ENCODE results near the gene TRIP10. TPM values are rescaled to one million over a fixed set of nuclear protein-coding genes. Genes with fewer than 3 reads are reported as not detected.
"Not testable (repeated sequence)": the region's sequence is repeated elsewhere in the genome, so short reads cannot be mapped to it uniquely, and the experiment has no call there.

The TRIP10 gene
- total RNA-seq, 1 donor from 2014 or later, result 82.4 TPM

DNA sequence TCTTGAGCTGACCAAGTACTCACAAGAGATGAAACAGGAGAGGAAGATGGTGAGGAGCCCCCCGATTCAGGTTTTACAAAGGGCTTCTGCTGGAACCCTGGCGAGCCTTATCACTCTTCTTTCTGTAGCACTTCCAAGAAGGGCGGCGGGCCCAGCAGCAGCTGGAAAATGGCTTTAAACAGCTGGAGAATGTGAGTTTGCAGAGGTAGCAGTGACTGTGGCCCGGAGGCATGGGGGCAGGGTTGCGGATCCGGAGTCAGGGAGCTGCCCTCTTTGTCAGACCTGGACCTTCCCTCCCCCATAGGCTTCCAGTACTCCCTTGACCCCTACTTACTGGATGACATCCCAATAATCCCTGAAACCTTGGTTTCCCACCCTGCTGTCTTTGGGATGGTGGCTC lies 3.6 kb downstream of the TRIP10 start:
- DNase-seq, result no peak

DNA sequence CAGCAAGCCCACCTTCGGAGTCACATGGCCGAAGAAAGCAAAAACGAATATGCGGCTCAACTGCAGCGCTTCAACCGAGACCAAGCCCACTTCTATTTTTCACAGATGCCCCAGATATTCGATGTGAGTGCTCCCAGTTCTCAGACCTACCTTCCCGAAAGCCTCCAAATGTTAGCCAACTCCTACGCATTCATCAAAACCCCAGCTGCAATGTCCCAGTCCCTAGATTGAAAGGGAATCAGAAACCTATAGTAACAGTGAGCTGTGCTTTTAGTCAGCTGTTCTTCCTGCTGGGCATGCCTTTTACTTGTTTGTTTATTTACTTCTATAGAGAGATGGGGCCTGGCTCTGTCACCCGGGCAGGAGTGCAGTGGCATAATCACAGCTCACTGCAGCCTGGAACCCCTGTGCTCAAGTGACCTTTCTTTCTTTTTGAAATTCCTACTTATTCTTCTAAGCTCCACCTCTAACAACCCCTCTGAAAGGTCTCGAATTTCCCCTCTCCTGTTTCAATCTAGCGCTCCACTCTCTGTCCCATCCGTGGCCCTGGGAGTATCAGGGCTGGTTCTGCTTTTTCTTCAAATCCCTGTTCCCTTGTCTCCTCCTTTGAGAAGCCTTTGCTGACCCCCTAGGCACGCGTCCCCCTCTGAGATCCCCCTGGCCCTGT lies 4.4 kb downstream of the TRIP10 start:
- no peak for DNase-seq

DNA sequence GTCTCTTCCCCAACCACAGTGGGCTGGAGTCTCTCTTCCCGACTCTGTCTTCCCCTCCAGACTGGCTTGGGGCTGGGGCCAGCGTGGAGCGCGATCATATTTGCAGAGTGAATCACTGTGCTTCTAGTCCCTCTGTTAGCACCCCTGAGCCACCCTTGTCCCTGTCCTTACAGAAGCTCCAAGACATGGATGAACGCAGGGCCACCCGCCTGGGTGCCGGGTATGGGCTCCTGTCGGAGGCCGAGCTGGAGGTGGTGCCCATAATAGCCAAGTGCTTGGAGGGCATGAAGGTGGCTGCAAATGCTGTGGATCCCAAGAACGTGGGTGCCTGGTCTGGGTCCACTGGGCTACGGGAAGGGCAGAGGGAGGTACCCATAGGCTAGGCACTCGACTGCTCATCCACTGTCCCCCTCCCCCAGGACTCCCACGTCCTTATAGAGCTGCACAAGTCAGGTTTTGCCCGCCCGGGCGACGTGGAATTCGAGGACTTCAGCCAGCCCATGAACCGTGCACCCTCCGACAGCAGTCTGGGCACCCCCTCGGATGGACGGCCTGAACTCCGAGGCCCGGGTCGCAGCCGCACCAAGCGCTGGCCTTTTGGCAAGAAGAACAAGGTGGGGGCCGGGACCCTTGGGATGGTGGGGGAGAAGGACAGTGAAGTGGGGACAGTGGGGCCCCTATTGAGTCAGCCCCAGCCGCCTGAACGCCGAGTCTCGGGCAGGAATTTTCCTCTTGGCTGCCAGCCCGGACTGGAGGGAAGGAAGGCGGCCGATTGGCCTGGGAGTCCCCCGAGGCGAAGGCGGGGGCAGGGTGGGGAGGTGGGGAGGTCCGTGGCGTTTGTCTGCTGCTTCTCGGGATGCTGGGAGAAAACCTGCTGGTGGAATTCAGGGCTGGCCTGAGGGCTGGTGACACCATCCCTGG lies 5.2 kb downstream of the TRIP10 start:
- DNase-seq, result peak; percentile 93

DNA sequence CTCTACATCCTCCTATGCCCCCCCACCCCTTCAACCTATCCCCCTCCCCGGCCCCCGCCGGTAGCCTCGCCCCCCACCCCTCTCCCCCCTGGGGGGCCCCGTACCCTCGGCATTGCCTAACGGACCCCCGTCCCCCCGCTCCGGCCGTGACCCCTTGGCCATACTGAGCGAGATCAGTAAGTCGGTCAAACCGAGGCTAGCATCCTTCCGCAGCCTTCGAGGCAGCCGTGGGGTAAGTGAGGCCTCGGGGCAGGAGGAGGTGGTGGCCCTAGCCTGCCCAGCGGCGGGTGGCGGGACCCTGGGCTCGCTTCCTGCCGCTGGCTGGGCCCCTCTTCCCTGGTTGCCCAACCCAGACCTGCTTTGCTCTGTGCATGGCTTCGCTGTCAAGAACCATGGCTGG lies 6.5 kb downstream of the TRIP10 start:
- no peak for DNase-seq

DNA sequence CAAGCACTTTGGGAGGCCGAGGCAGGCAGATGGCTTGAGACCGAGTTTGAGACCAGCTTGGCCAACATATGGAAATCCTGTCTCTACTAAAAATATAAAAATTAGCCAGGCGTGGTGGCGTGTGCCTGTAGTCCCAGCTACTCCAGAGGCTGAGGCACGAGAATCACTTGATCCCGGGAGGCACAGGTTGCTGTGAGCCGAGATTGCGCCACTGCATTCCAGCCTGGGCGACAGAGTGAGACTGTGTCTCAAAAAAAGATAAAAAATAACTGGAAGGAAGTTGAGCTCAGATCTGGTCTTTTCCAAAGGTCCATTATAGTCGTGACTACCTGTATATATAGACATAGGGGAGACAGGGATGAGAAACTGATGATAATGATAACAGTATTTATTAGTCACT lies 9.1 kb downstream of the TRIP10 start:
- DNase-seq, result not testable (repeated sequence)

DNA sequence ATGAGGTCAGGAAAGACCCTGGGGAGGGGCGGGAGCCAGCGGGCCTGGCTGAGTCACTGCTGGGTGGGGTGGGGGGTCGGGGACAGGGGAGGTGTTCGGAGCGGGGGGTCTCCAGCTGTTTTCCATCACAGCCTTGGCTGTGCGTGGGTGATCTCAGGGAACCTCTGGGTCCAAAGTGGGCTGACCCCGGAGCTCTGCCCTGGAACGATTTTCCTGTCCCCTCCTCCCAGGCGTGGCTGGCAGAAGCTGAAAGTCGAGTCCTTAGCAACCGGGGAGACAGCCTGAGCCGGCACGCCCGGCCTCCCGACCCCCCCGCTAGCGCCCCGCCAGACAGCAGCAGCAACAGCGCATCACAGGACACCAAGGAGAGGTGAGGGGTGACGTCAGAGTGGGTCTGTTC lies 10.6 kb downstream of the TRIP10 start:
- no peak for DNase-seq

DNA sequence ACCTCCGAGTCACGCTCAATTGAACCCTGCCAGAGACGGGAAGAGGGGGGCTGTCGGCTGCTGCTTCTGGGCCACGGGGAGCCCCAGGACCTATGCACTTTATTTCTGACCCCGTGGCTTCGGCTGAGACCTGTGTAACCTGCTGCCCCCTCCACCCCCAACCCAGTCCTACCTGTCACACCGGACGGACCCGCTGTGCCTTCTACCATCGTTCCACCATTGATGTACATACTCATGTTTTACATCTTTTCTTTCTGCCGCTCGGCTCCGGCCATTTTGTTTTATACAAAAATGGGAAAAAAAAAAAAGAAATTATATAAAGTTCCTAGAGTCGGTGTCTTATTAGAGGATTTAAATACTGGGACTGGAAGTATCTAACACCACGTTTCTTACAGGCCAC lies 11.7 kb downstream of the TRIP10 start:
- no peak for DNase-seq

DNA sequence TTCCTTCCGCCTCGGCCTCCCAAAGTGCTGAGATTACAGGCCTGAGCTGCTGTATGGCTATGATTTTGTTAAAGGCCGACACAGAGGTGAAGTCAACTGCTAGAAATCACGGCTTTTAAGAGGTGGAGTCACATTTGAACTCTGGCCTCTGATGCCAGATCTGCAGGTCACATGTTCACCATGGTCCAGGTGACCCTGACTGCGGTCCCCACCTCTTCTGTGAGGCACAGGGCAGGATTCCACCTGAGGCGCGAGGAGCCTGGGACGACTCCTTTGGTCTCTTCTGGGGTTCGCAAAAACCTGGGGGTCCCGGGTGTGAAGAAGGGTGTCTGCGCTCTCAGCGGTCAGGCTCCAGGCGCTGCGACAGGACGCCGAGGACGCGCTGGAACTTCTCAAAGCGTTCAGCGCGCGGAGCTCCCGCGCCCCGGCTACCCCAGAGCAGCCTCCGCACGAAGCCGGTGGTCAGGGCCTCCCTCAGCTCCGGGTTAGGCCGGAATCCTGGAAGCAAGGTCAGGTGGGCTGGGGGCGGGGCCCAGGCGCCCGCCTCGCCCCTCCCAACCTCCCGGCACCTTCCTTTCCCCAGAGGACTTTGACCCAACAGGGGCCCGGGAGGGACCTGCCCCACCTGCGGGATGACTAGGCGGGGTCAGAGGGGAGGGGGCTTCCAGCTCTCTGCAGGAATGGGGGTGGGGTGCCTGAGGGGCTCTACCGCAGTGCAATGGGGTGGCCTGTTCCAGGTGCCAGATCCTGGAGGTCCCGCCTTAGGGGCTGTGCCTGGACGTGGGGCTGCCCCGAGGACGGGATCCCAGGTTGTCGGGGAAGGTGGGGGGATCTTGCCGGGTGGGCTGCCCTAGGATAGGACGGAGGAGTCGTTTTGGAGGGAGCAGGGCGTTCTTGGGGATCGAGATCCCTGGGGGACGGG lies 13.0 kb downstream of the TRIP10 start:
- DNase-seq, result no peak

DNA sequence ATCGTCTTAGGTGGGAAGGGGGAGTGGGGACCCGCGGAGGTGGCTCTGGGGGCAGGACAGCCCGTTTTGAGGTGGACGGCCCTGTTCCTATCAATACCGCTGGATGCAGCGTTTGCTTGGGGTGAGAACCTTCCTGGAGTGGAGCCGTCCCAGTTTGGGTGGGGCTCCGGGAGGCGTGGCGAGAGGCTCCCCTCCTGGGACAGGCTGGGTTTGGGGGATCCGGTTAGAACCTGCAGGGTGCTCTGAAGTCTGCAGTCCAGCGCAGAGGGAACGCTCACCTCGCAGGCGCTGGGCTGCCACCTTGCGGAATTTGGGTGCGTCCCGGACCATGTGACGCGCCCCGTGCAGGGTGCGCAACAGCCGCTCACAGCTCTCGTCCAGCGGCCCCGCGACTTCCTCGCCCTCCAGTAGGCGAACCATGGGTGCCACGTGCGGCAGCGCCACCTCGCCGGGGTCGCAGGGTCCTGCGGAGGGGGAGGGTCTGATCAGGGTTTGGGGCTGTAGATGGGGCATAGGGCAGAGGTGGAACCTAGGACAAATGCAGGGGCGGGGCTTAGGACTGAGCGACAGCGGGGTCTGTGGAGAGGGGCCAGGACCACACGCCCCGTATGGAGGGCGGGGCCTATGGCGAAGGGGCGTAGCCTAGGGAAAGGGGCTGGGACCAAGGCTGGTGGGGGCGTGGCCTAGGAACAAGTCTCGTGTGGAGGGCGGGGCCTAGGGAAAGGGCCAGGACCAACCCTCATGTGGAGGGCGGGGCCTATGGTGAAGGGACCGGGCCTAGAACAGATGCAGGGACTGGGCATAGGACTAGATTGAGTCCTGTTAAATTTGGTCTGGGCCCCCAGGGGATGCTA lies 13.9 kb downstream of the TRIP10 start:
- DNase-seq, result peak; percentile 74

DNA sequence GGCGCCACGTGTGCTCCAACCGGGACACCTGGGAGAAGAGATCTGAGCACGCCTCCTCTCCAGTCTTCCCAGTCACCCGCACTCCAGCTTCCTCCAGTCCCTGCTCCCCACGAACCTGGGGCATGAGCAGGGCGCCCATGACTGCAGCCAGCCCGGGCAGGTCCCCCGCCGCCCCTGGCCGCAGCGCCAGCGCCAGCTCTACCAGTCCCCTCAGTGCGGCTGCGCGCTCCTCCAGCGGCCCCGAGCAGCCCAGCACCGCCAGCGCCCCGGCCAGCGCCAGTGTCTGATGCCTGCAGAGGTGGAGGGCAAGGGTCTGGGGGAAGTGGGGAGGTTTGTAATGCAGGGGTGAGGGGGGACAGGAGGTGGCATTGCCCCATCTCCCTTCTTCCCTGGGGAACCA lies 14.7 kb downstream of the TRIP10 start:
- no peak for DNase-seq

DNA sequence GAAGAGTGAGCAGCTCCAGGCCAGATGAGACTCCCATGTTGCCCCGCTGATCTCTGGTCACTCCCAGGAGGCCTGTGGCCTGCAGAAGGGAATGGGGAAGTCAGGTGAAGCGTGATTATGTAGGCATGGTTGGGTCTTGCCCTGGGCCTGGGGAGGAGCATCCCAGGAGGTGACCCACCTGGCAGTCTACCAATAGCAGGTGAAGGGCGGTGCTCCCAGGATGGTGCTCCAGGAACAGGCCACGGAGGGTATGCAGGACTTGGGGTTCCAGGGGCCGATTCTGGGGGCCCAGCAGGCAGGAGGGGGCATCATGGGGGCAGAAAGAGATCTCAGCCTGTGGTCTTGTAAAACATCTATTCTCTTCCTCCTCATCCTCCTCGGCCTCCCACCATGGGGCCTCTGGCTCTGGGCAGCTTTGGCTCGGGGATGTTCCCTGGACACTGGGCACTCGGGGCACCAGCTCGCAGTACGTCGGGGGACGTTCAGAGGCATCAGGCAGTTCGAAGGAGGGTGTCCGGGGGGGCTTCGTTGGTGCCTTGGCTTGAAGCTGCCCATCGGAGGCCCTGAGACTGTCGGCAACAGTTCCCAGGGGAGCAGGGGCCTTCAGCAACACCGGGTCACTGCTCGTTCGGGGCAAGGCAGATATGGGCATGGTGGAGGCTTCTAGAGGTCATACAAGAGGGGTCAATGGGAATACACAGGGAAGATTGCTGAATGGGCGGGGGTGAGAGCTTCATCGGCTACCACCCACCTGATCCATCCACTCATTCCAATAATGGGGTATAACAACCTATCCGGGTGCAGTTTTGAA lies 15.4 kb downstream of the TRIP10 start:
- DNase-seq, result no peak

DNA sequence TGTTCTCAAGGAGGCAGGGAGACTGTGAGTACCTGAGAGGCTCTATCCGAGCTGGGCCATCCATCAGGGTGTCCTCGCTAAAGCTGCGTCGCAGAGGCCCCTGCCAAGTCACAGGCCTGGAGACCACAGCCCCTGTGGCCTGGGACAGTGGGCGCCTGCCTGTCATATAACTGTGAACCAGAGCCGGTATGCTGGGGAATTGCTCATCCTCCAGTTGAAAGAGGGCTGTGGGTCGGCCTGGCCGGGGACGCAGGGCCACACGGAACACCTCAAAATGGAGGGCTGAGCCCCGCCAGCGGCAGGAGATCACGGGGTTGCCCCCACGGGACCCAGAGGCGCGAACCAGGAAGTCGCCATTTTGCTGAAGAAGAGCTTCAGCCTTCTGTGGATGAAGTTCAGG lies 21.1 kb downstream of the TRIP10 start:
- DNase-seq, result no peak

DNA sequence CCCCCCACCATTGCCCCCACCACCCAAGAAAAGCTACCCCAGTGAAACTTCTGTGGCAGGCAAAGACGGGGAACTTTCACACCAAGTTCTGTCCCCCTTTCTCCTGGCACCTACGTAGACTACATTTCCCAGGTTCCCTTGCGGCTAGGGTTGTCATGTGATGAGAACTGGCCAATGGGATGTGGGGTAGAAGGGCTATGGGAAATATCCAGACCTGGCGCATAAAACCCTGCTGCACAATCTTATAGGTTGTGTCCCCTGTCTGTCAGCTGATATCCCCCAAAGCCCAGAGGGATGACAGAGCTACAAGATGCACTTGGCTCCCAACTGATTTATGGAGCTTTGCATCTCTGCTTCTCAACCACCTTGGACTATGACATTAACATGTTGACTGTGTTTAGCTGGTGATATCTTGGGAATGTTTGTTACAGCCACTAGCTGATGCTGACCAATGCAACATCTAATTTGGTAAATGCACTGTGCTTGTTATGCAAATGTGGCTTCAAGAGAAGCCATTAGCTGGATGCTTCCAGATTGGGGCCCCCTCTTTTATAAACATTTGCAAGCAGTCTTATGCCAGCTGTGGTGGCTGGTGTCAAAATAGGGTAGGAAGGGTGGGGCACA lies 21.7 kb downstream of the TRIP10 start:
- no peak for DNase-seq

DNA sequence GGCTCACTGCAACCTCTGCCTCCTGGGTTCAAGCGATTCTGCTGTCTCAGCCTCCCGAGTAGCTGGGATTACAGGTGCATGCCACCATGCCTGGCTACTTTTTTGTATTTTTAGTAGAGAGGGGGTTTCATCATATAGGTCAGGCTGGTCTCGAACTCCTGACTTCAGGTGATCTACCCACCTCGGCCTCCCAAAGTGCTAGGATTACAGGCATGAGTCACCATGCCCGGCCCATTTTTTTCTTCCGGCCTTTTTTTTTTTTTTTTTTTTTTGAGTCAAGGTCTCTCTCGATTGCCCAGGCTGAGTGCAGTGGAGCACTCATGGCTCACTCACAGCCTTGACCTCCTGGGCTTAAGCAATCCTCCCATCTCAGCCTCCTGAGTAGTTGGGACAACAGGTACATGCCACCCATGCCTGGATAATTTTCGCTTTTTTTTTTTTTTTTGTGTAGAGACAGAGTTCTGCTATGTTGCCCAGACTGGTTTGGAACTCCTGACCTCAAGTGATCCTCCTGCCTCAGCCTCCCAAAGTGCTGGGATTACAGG lies 22.8 kb downstream of the TRIP10 start:
- DNase-seq, result not testable (repeated sequence)

DNA sequence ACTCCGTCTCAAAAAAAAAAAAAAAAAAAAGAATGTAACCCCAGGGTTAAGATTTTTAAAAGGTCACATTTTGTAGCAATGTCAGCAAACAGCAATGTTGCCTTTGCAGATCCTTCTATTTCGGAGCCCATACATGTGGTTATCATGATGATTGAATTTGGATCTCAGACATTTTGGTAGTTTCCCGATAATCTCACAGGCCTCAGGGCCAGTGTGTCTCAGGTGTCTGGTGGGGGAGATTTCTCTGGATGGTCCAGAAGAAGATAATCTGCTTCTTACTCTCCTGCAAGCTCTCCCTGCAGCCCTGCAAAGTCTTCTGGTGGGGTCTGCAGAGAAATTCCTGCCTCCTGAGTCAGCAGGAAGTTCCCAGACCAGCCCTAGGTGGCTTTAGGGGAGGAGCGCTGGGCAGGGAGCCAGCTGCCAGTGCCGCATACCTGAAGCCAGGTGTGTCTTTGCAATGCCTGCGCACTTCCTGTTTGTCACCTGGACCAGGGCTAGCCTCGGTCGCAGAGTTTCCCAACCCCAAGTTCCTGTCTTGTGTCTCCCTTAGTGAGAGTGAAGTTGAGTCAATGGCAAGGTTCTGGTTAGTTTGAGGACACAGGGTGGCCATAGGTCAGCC lies 26.4 kb downstream of the TRIP10 start:
- peak; percentile 68 for DNase-seq

DNA sequence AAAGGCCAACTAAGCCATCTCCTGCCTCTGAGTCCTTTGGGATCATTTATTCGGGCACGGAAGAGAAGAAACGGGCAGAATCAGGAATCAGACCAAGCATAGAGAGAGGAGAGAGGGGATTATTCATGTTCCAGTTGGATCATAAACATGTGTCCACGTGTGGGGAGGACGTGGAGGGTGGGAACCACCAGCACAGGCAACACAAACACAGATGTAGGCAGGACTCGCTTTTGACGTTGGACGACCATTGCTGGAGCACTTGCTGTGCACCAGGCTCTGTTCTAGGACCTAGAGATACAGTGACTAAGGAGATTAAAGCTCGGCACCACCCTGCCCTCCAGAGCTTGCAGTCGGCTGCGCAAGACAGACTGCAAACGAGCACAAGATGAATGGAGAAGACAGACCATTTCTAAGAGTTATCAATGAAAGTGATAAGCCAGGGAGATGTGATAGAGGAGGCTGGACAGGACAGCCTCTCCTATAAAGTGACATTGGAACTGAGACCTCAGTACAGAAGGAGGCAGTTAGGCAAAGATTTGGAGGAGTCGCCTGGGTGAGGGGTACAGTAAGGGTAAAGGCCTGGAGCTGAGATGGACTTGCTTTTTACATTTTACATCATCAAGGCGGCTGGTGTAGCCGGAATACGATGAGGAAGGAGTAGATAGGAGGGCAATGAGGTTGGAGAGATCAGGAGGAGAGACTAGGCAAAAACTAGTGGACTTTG lies 27.0 kb downstream of the TRIP10 start:
- no peak for DNase-seq

DNA sequence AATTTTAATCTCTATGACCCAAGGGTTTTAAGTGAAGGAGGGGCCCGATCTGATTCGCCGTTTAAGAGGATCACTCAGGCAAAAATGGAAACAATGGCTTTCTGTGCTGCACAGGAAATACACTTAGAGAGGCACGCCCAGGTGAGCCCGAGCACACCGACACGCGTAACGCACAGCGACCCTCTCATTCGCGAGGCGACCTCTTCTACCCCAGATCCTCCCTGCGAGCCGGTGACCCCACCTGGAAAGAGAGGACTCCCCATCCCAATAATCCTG lies 27.5 kb downstream of the TRIP10 start:
- no peak for DNase-seq

DNA sequence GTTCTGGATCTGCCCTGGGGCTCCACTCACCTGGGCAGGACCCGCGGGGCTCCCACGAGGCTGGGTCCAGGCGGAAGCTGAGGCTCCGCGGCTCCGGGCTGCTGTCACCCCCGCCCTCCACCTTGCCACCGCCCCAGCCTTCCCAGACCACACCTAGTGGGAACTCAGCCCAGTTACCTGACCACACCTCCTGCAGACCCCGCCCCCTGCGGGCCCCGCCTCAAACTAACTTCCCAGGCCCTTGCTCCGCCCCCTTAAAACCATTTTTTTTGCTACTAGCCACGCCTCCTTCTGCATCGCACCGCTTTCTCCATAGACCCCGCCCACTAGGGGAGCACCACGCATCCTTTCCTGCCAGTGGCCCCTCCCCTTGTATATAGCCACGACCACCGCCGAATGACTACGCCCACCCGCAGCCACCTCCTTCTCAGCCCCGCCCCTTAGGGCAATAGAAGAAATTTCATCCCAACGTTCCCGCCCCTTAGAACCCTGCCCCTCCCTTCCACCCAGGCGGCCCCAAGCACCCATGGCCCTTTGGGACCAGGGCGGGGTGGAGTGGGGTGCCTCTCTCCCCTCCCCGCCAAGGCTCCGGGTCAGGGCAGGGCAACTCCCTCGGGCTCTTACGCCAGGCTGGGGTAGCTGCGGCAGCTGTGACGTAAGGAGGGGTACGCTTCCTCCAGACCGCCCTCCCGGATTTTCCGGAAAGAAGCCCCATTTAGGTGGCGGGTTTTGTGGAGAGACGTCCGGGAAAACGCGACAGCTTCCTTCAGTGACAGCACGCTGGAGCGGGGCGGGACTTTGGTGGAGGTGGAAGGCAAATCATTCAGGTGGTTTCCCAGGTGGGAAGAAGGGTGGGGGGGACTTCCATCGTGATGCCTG lies 28.1 kb downstream of the TRIP10 start, which contains the start of gene SH2D3A:
SH2D3A (minus strand) TSS at position 79 of the 879 bp plus-strand sequence. CDS start 3,687 bp downstream, outside the sequence.
- DNase-seq, result peak; percentile 74

Measured in tongue (tissue), 2 donors.